NB4 (cell line): Measurements from ENCODE around the gene MSL2.
"Not testable (repeated sequence)": the region's sequence is repeated elsewhere in the genome, so short reads cannot be mapped to it uniquely, and the experiment has no call there.

Source experiments
- CTCF ChIP-seq: IDR thresholded peaks from one replicate; pipeline ENCODE4 v1.5.1; 2012; ENCODE audit warnings: low read depth, low read length
- POLR2A ChIP-seq: IDR thresholded peaks from 2 replicates; pipeline ENCODE4 v1.6.1; 2011; ENCODE audit warnings: mild to moderate bottlenecking; ENCODE audit not compliant: insufficient read length; ENCODE audit errors: extremely low read depth

- not testable (repeated sequence) for TF ChIP-seq CTCF, POLR2A
Observed at GRCh38 chr3:136168236-136168635, 27.9 kb downstream of the MSL2 start.
